HepG2 (cell line): Measurements from ENCODE around the gene LRRC45. TPM values are rescaled to one million over a fixed set of nuclear protein-coding genes. Genes with fewer than 3 reads are reported as not detected.

Source experiments
- ATAC-seq: fragments of 200-7000 bp; cut with Tn5 transposase; 3 replicates; pipeline ENCODE4 v1.9.1; 2020; ENCODE audit warnings: mild to moderate bottlenecking, moderate library complexity
- BruUV-seq: library from RNA; stranded (reverse); fragments of 400-500 nt; replicated peaks from 2 replicates; lab custom pipeline; 2021; lab: Mats Ljungman, UMichigan
- CTCF ChIA-PET: fragments of 300-600 bp; formaldehyde crosslinking; extraction: SDS; loops from one replicate; lab custom pipeline; 2021; ENCODE audit warnings: low total read pairs, inconsistent platforms, low intra/inter-chr PET ratio; lab: Yijun Ruan, JAX
- POLR2A ChIA-PET: fragments of 350-600 bp; sonication (Branson Sonifier 250); formaldehyde crosslinking; loops from one replicate; lab custom pipeline; 2020; ENCODE audit warnings: antibody characterized with exemption, inconsistent platforms; lab: Yijun Ruan, JAX
- DNase-seq: peaks from one replicate; pipeline ENCODE4 v3.0.0-alpha.2; 2015; ENCODE audit warnings: low spot score
- FAIRE-seq: peaks from 3 replicates; lab custom pipeline; 2011; peaks lifted over from hg19 to GRCh38; lab: Jason Lieb, UNC
- H2AFZ ChIP-seq: one replicate; pipeline ENCODE4 v1.6.1; 2011; ENCODE audit warnings: low read length, inconsistent platforms
- H3K27ac ChIP-seq: fragments of 300-600 bp; 3 replicates; pipeline ENCODE4 v1.8.0; 2011; ENCODE audit warnings: mixed run types, mild to moderate bottlenecking, mixed read lengths, low read length, inconsistent platforms; ENCODE audit not compliant: insufficient read depth; ENCODE audit errors: extremely low read length
- H3K27me3 ChIP-seq, 2 experiments: fragments of 200-600 bp in 1 of 2; 2 replicates in 1 of 2; 3 replicates in 1 of 2; pipeline versions ENCODE4 v1.6.0 to v1.8.0; 2011; ENCODE audit warnings: low read length in 2 of 2, mild to moderate bottlenecking in 2 of 2, moderate library complexity in 2 of 2, inconsistent platforms in 1 of 2; ENCODE audit not compliant: insufficient read depth in 2 of 2, control insufficient read depth in 1 of 2
- H3K36me3 ChIP-seq, 2 experiments: fragments of 200-600 bp in 1 of 2; replicated peaks in 1 of 2; 2 replicates in 1 of 2; 3 replicates in 1 of 2; pipeline versions ENCODE4 v1.5.1 to v1.8.0; 2011; ENCODE audit warnings: low read length in 2 of 2, inconsistent platforms in 1 of 2; ENCODE audit not compliant: insufficient read depth in 2 of 2, control insufficient read depth in 1 of 2
- H3K4me1 ChIP-seq: 2 replicates; pipeline ENCODE4 v1.5.1; 2012; ENCODE audit warnings: low read length, inconsistent platforms; ENCODE audit not compliant: insufficient read depth
- H3K4me2 ChIP-seq: 2 replicates; pipeline ENCODE4 v1.6.0; 2011; ENCODE audit warnings: low read depth, low read length, inconsistent platforms
- H3K4me3 ChIP-seq, 3 experiments: fragments of 200-600 bp in 1 of 3; sonication (generic), shearing (Covaris generic) in 1 of 3; replicated peaks in 1 of 3; 2 replicates each; pipeline ENCODE4 v1.5.1; 2011 to 2016; ENCODE audit warnings: low read length in 3 of 3, inconsistent platforms in 2 of 3, low read depth in 2 of 3, mild to moderate bottlenecking in 2 of 3, control low read depth in 1 of 3, mixed read lengths in 1 of 3; ENCODE audit not compliant: insufficient read depth in 1 of 3
- H3K79me2 ChIP-seq: one replicate; pipeline ENCODE4 v1.6.1; 2011; ENCODE audit warnings: low read length, inconsistent platforms; ENCODE audit not compliant: insufficient read depth
- H3K9ac ChIP-seq: 2 replicates; pipeline ENCODE4 v1.6.0; 2011; ENCODE audit warnings: mild to moderate bottlenecking, low read depth, low read length, inconsistent platforms; ENCODE audit not compliant: insufficient read depth
- H3K9me3 ChIP-seq: 2 replicates; pipeline ENCODE4 v1.5.1; 2012; ENCODE audit warnings: mild to moderate bottlenecking, low read length
- H4K20me1 ChIP-seq: 2 replicates; pipeline ENCODE4 v1.6.0; 2011; ENCODE audit warnings: inconsistent platforms, mild to moderate bottlenecking, low read length, moderate library complexity; ENCODE audit not compliant: insufficient read depth
- AGO1 ChIP-seq: fragments of 200-400 bp; formaldehyde crosslinking; IDR thresholded peaks from 2 replicates; pipeline ENCODE4 v1.6.1; 2017; ENCODE audit warnings: mild to moderate bottlenecking, low read depth, low read length, moderate library complexity; ENCODE audit not compliant: poor library complexity, severe bottlenecking
- AGO2 ChIP-seq: fragments of 200-400 bp; formaldehyde crosslinking; optimal IDR thresholded peaks from 2 replicates; pipeline ENCODE3; 2017; ENCODE audit warnings: mild to moderate bottlenecking, low read depth, low read length, moderate library complexity
- HNRNPH1 ChIP-seq: fragments of 200-400 bp; formaldehyde crosslinking; optimal IDR thresholded peaks from 2 replicates; pipeline ENCODE3; 2017; ENCODE audit warnings: mild to moderate bottlenecking, low read depth, low read length
- LCORL ChIP-seq, 2 experiments: fragments of 450-650 bp in 1 of 2; sonication (generic) in 1 of 2; formaldehyde crosslinking in 1 of 2; IDR thresholded peaks; 2 replicates each; pipeline versions ENCODE4 v1.5.0 to v1.6.1; 2017 to 2020; ENCODE audit warnings: antibody characterized with exemption in 1 of 2, missing genetic modification reagents in 1 of 2
- MAFF ChIP-seq: IDR thresholded peaks from 2 replicates; pipeline ENCODE4 v1.6.1; 2011; ENCODE audit warnings: low read depth, low read length, improper control_type of control experiment
- NR2F1 ChIP-seq, 2 experiments: fragments of 450-650 bp in 1 of 2; formaldehyde crosslinking in 1 of 2; IDR thresholded peaks; 2 replicates each; pipeline versions ENCODE4 v1.5.0 to v1.6.1; 2016 to 2020; ENCODE audit warnings: mild to moderate bottlenecking in 1 of 2, missing compliant biosample characterization in 1 of 2, missing genetic modification reagents in 1 of 2, moderate library complexity in 1 of 2
- POLR2G ChIP-seq: fragments of 200-400 bp; formaldehyde crosslinking; IDR thresholded peaks from 2 replicates; pipeline ENCODE4 v1.6.1; 2018; ENCODE audit warnings: mild to moderate bottlenecking, low read depth, low read length, moderate library complexity
- RARG ChIP-seq: sonication (generic); formaldehyde crosslinking; IDR thresholded peaks from 2 replicates; pipeline ENCODE4 v1.4.0; 2020; ENCODE audit warnings: low read depth, mild to moderate bottlenecking, missing genetic modification reagents
- RBFOX2 ChIP-seq: fragments of 200-400 bp; formaldehyde crosslinking; IDR thresholded peaks from 2 replicates; pipeline ENCODE4 v1.6.1; 2017; ENCODE audit warnings: low read depth, mild to moderate bottlenecking, low read length
- RBM22 ChIP-seq: fragments of 200-400 bp; formaldehyde crosslinking; optimal IDR thresholded peaks from 2 replicates; pipeline ENCODE3; 2017; ENCODE audit warnings: mild to moderate bottlenecking, low read length, moderate library complexity
- SALL1 ChIP-seq: sonication (generic); formaldehyde crosslinking; IDR thresholded peaks from 2 replicates; pipeline ENCODE4 v1.8.0; 2022; ENCODE audit warnings: mild to moderate bottlenecking, missing genetic modification reagents
- SOX5 ChIP-seq: IDR thresholded peaks from 2 replicates; pipeline ENCODE4 v1.6.1; 2016; ENCODE audit warnings: borderline replicate concordance
- ZNF234 ChIP-seq: sonication (generic); formaldehyde crosslinking; conservative IDR thresholded peaks from 2 replicates; pipeline ENCODE4 v1.5.1; 2020; ENCODE audit warnings: mild to moderate bottlenecking, missing genetic modification reagents
- ZNF33B ChIP-seq: sonication (generic); formaldehyde crosslinking; IDR thresholded peaks from 2 replicates; pipeline ENCODE4 v1.5.1; 2020; ENCODE audit warnings: mild to moderate bottlenecking, missing genetic modification reagents
- ZNF354B ChIP-seq: sonication (generic); formaldehyde crosslinking; IDR thresholded peaks from 2 replicates; pipeline ENCODE4 v1.8.0; 2022; ENCODE audit warnings: mild to moderate bottlenecking, missing genetic modification reagents
- ZNF572 ChIP-seq: sonication (generic); formaldehyde crosslinking; IDR thresholded peaks from 2 replicates; pipeline ENCODE4 v1.5.1; 2020; ENCODE audit warnings: mild to moderate bottlenecking, missing genetic modification reagents
- ZNF891 ChIP-seq: sonication (generic); formaldehyde crosslinking; IDR thresholded peaks from 2 replicates; pipeline ENCODE4 v1.5.0; 2020; ENCODE audit warnings: mild to moderate bottlenecking, missing genetic modification reagents
- WGBS: methylation state at CpG from one replicate; pipeline ENCODE4 v1.1.6; 2017; ENCODE audit warnings: low lambda C conversion rate; 5-methylcytosine and 5-hydroxymethylcytosine counted together
- in situ Hi-C: cut with HindIII; loops from 2 replicates; pipeline ENCODE4 v1.10.0; 2017; ENCODE audit warnings: low pct_unique_long_range_greater_than_20kb; ENCODE audit not compliant: extremely low pct_ligation_motif_present
- intact Hi-C: fragments of 100-400 bp; cut with micrococcal nuclease; formaldehyde crosslinking; loops from one replicate; pipeline ENCODE4 v1.10.0; 2022; ENCODE audit not compliant: unreplicated experiment
- polyA plus RNA-seq, 8 experiments: library from polyadenylated mRNA; depleted of rRNA in 3 of 8; stranded (reverse) in 7 of 8; unstranded in 1 of 8; fragments of >200 nt; fragmentation: Illumina TruSeq in 4 of 8; extraction: Trizol in 4 of 8; gene quantifications; 2 replicates each; pipeline versions ENCODE4 v1.2.1 to v1.2.3, GENCODE V29; 2011 to 2016; ENCODE audit warnings: low read depth in 4 of 8, missing spikeins in 1 of 8, mixed read lengths in 1 of 8; ENCODE audit not compliant: insufficient read depth in 1 of 8
- total RNA-seq, 5 experiments: library from RNA; depleted of rRNA; stranded (reverse); fragments of >200 nt; fragmentation: Illumina TruSeq; extraction: Trizol; gene quantifications; 2 replicates each; pipeline ENCODE4 v1.2.3, GENCODE V29; 2016; ENCODE audit warnings: low read depth in 1 of 5
- TF ChIP-seq, protein P1 (sequence below): sonication (generic); formaldehyde crosslinking; IDR thresholded peaks from 2 replicates; pipeline ENCODE4 v1.8.0; 2022; ENCODE audit warnings: missing genetic modification reagents, mild to moderate bottlenecking, inconsistent platforms, borderline replicate concordance
- TF ChIP-seq, protein P2 (sequence below): sonication (generic); formaldehyde crosslinking; IDR thresholded peaks from 2 replicates; pipeline ENCODE4; 2020; ENCODE audit warnings: missing genetic modification reagents, mild to moderate bottlenecking, borderline replicate concordance

LRRC45 gene
- total and polyA plus RNA-seq, 2 of the 13 experiments (the other 11 are each of a cell fraction or from before 2014, with no cell fraction given): 11.6 to 48.1 TPM

DNA sequence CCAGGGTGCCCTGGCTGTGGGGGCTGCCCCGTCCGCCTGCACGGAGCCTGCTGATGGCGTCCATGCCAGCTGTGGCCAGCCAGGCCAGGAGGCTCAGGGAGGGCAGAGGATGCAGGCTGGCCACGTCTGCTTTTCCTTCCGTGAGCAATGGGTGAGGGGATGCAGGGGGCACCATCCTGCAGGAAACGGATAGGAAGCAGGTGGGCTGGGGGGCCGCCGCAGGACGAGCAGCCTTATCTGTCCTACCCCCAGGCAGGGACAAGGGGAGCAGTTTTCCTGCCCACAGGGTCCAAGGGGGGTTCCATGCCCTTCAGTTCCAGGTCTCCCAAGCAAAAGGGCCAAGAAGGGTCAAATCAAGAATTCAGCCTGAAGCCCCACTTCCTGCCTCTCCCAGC lies 35.7 kb downstream of the LRRC45 start (continued):
- TF ChIP-seq ZNF891 (CRISPR knock-in tag) (no peak; the same call in 1 of the 2 replicates), MAFF (no peak), ZNF234 (CRISPR knock-in tag) (no peak), SOX5 (CRISPR knock-in tag) (no peak), RARG (CRISPR knock-in tag) (no peak), AGO2 (peak; percentile 78)
- TF ChIP-seq, protein P1, sequence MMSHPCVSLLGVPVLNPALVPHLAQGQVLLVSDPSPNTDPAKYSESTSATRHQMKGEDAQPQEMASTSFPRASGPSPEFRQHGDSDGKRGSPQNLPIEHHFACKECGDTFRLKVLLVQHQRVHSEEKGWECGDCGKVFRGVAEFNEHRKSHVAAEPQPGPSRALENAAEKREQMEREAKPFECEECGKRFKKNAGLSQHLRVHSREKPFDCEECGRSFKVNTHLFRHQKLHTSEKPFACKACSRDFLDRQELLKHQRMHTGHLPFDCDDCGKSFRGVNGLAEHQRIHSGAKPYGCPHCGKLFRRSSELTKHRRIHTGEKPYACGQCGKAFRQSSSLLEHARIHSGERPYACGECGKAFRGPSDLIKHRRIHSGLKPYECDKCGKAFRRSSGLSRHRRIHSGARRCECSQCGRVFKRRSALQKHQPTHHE: no peak

DNA sequence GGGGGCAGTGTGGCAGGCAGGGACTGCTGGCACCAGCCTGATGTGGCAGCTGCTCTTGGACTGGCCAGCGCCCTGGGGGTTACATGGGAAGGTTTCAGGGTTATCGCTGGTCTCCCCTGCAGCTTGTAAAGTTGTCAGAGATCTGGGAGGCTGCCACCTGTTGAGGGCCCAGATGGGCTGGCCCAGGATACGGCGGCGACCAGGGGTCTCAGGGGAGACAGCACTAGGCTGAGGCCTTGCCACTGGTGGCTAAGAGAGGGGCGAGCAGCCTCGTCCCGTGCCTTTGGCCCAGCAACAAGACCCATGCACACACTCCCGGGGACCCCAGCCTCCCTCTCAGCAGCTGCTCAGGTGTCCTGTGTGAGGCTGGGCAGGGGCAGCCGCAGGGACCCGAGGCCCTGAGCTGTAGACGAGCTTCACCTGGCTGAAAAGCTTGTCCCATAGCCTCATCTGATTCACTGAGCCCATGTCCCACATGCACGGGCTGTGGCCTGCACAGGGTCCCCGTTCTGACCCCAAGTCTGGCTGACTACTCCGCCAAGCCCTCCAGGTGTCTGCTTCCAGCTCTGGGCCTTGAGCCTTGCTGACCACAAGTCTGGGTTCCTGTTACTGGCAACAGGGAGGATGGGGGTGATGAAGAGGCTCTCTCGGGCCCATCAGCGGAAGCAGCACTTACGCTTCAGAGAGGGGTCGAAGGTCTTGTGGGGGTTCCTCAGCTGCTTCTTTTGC lies 36.3 kb downstream of the LRRC45 start:
- in situ Hi-C loops (no loop called here), intact Hi-C loops (no loop called here)
- Histone ChIP-seq H3K4me2 (no peak overlapping the region), H3K27ac (no peak overlapping the region), H4K20me1 (no peaks in the 10 kb centered on the region), H3K27me3 (no peaks in the 10 kb centered on the region), H3K9me3 (no peaks in the 10 kb centered on the region), H3K4me1 (peaks cover 46% of the 10 kb centered on the region), H2AFZ (no peak overlapping the region), H3K4me3 (no peak overlapping the region), H3K36me3 (peaks cover 50 to 74% of the 10 kb centered on the region in 2 experiments), H3K79me2 (peaks cover 10% of the 10 kb centered on the region), H3K9ac (no peak overlapping the region)
- BruUV-seq: no TSS peak
- no peak for DNase-seq
- FAIRE-seq: no peak
- ATAC-seq: no peak
- ChIA-PET CTCF (no interaction called here), POLR2A (interaction anchor here (1.0 to 1.6 kb wide), 3 partner anchors 22 to 39 kb away, joined by 4 to 7 read pairs (median 4); partner anchors contain the start of gene DCXR)
- 98% methylated on average over 10 of the region's 19 CpGs for WGBS
- TF ChIP-seq HNRNPH1 (peak; percentile 20), ZNF572 (0 out of 2 replicates have a peak, but pooled peaks have one; percentile 30), AGO1 (peak; percentile 49), RBFOX2 (peak; percentile 56), POLR2G (peak; percentile 0), ZNF33B (CRISPR knock-in tag) (no peak), AGO2 (peak; percentile 45), SALL1 (no peak), NR2F1 (CRISPR knock-in tag; IDR thresholded peaks at IDR 0.05) (no peak), RBM22 (peak; percentile 33), LCORL (IDR thresholded peaks at IDR 0.05) (no peak), LCORL (CRISPR knock-in tag; IDR thresholded peaks at IDR 0.05) (no peak), ZNF354B (CRISPR knock-in tag) (no peak)
- TF ChIP-seq, protein P2, sequence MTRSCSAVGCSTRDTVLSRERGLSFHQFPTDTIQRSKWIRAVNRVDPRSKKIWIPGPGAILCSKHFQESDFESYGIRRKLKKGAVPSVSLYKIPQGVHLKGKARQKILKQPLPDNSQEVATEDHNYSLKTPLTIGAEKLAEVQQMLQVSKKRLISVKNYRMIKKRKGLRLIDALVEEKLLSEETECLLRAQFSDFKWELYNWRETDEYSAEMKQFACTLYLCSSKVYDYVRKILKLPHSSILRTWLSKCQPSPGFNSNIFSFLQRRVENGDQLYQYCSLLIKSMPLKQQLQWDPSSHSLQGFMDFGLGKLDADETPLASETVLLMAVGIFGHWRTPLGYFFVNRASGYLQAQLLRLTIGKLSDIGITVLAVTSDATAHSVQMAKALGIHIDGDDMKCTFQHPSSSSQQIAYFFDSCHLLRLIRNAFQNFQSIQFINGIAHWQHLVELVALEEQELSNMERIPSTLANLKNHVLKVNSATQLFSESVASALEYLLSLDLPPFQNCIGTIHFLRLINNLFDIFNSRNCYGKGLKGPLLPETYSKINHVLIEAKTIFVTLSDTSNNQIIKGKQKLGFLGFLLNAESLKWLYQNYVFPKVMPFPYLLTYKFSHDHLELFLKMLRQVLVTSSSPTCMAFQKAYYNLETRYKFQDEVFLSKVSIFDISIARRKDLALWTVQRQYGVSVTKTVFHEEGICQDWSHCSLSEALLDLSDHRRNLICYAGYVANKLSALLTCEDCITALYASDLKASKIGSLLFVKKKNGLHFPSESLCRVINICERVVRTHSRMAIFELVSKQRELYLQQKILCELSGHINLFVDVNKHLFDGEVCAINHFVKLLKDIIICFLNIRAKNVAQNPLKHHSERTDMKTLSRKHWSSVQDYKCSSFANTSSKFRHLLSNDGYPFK (CRISPR knock-in tag): 0 out of 2 replicates have a peak, but pooled peaks have one; percentile 1
